SU-DHL-6 (cell line): ENCODE measurements around the gene P2RY6.
"Not testable (repeated sequence)": the region's sequence is repeated elsewhere in the genome, so short reads cannot be mapped to it uniquely, and the experiment has no call there.

ENCODE experiments used
- H2AFZ ChIP-seq: fragments of 200-600 bp; sonication (generic); 2 replicates; pipeline ENCODE4 v1.6.1; 2014; ENCODE audit warnings: low read depth, mild to moderate bottlenecking, moderate library complexity, mixed read lengths, antibody characterized with exemption, low read length; ENCODE audit not compliant: severe bottlenecking
- H3F3A ChIP-seq: fragments of 200-600 bp; shearing (Covaris generic); 2 replicates; pipeline ENCODE4 v1.6.0; 2016; ENCODE audit warnings: antibody characterized with exemption, mild to moderate bottlenecking; ENCODE audit not compliant: insufficient read depth
- H3K27ac ChIP-seq: fragments of 200-600 bp; sonication (generic); 2 replicates; pipeline ENCODE4 v1.5.1; 2016; ENCODE audit warnings: low read depth, mild to moderate bottlenecking, low read length, moderate library complexity, mixed read lengths
- H3K27me3 ChIP-seq: fragments of 200-600 bp; sonication (generic), shearing (Covaris generic); 2 replicates; pipeline ENCODE4 v1.6.0; 2014; ENCODE audit warnings: mild to moderate bottlenecking, low read length
- H3K36me3 ChIP-seq: fragments of 200-600 bp; sonication (generic); 2 replicates; pipeline ENCODE4 v1.6.1; 2014; ENCODE audit warnings: mild to moderate bottlenecking, low read length, mixed read lengths
- H3K4me2 ChIP-seq: fragments of 300-600, 200-600 bp; shearing (Covaris generic), sonication (generic); 2 replicates; pipeline ENCODE4 v1.6.0; 2014; ENCODE audit warnings: low read length, low read depth, mild to moderate bottlenecking; ENCODE audit not compliant: poor library complexity, severe bottlenecking
- H3K4me3 ChIP-seq: fragments of 200-600 bp; sonication (generic); 2 replicates; pipeline ENCODE4 v1.5.1; 2014; ENCODE audit warnings: antibody characterized with exemption, low read length, mild to moderate bottlenecking, mixed read lengths; ENCODE audit not compliant: insufficient read depth, poor library complexity, severe bottlenecking
- H3K79me2 ChIP-seq: fragments of 200-600 bp; sonication (generic); 2 replicates; pipeline ENCODE4 v1.6.1; 2014; ENCODE audit warnings: mild to moderate bottlenecking, low read length, moderate library complexity; ENCODE audit not compliant: insufficient read depth
- H3K9ac ChIP-seq: fragments of 200-600 bp; sonication (generic); 2 replicates; pipeline ENCODE4 v1.7.0; 2014; ENCODE audit warnings: mild to moderate bottlenecking, low read length
- H3K9me2 ChIP-seq: fragments of 200-600 bp; sonication (generic); replicated peaks from 2 replicates; pipeline ENCODE4 v1.6.1; 2014; ENCODE audit warnings: low read length; ENCODE audit not compliant: insufficient read depth
- H3K9me3 ChIP-seq: fragments of 200-600 bp; sonication (generic); 2 replicates; pipeline ENCODE4 v1.6.1; 2014; ENCODE audit warnings: low read length, mixed read lengths; ENCODE audit not compliant: insufficient read depth
- H4K20me1 ChIP-seq: fragments of 200-600 bp; sonication (generic); 2 replicates; pipeline ENCODE4 v1.6.1; 2014; ENCODE audit warnings: low read depth, mild to moderate bottlenecking, antibody characterized with exemption, low read length, moderate library complexity, mixed read lengths
- CTCF ChIP-seq: fragments of 200-600 bp; sonication (generic); IDR thresholded peaks from one replicate; pipeline ENCODE4 v1.5.1; 2017; ENCODE audit warnings: antibody characterized with exemption, mild to moderate bottlenecking, low read length, moderate library complexity; ENCODE audit not compliant: insufficient read depth, poor library complexity, severe bottlenecking
- EZH2phosphoT487 ChIP-seq: fragments of 200-600 bp; sonication (generic), shearing (Covaris generic); conservative IDR thresholded peaks from 2 replicates; pipeline ENCODE4 v1.6.1; 2018; ENCODE audit warnings: mild to moderate bottlenecking, antibody characterized with exemption, low read length, moderate library complexity, mixed read lengths

The P2RY6 gene

GRCh38 chr11:73272680-73273038 lies 521 bp downstream of the P2RY6 start:
- no peaks in the 10 kb centered on the region for H3K79me2 ChIP-seq
- no peaks in the 10 kb centered on the region for H3K9me3 ChIP-seq
- H2AFZ ChIP-seq, result no peak overlapping the region
- H3K4me2 ChIP-seq, result no peak overlapping the region
- H3K27ac ChIP-seq, result no peak overlapping the region
- no peaks in the 10 kb centered on the region for H3K27me3 ChIP-seq
- H4K20me1 ChIP-seq, result no peaks in the 10 kb centered on the region
- TF ChIP-seq CTCF, result no peak
- TF ChIP-seq EZH2phosphoT487, result no peak
- no peaks in the 10 kb centered on the region for H3F3A ChIP-seq
- no peak overlapping the region for H3K9ac ChIP-seq
- no peaks in the 10 kb centered on the region for H3K9me2 ChIP-seq
- no peak overlapping the region for H3K4me3 ChIP-seq
- H3K36me3 ChIP-seq, result no peaks in the 10 kb centered on the region

GRCh38 chr11:73273222-73273895 lies 1.2 kb downstream of the P2RY6 start:
- no peak overlapping the region for H3K27ac ChIP-seq
- H4K20me1 ChIP-seq, result no peaks in the 10 kb centered on the region
- H3K9me3 ChIP-seq, result no peaks in the 10 kb centered on the region
- no peak overlapping the region for H3K4me3 ChIP-seq
- no peaks in the 10 kb centered on the region for H3K79me2 ChIP-seq
- no peak overlapping the region for H3K4me2 ChIP-seq
- H3K36me3 ChIP-seq, result no peaks in the 10 kb centered on the region
- no peaks in the 10 kb centered on the region for H3K27me3 ChIP-seq
- H3K9ac ChIP-seq, result no peak overlapping the region
- H2AFZ ChIP-seq, result no peak overlapping the region
- no peaks in the 10 kb centered on the region for H3K9me2 ChIP-seq
- TF ChIP-seq CTCF, result no peak
- no peak for TF ChIP-seq EZH2phosphoT487
- H3F3A ChIP-seq, result no peaks in the 10 kb centered on the region

GRCh38 chr11:73274191-73274590 lies 2.1 kb downstream of the P2RY6 start:
- H3K36me3 ChIP-seq, H3K9me3 ChIP-seq, H3K79me2 ChIP-seq, H3K9me2 ChIP-seq, H3K4me3 ChIP-seq, H3K27me3 ChIP-seq, H3K9ac ChIP-seq, H3F3A ChIP-seq, H3K27ac ChIP-seq, H2AFZ ChIP-seq, H3K4me2 ChIP-seq, H4K20me1 ChIP-seq: not testable (repeated sequence)

GRCh38 chr11:73274722-73275380 lies 2.7 kb downstream of the P2RY6 start:
- Histone ChIP-seq H3K4me2 (no peak overlapping the region), H3F3A (no peaks in the 10 kb centered on the region)

More at GRCh38 chr11:73274722-73275380, 2.7 kb downstream of the P2RY6 start:
- Histone ChIP-seq H3K9me2 (no peaks in the 10 kb centered on the region), H3K9ac (no peak overlapping the region), H3K9me3 (no peaks in the 10 kb centered on the region), H3K27ac (no peak overlapping the region), H3K79me2 (no peaks in the 10 kb centered on the region), H2AFZ (no peak overlapping the region), H4K20me1 (no peaks in the 10 kb centered on the region), H3K27me3 (no peaks in the 10 kb centered on the region), H3K4me3 (no peak overlapping the region), H3K36me3 (no peaks in the 10 kb centered on the region)
- TF ChIP-seq EZH2phosphoT487 (no peak), CTCF (no peak)
